Esophagus muscularis mucosa (tissue), 4 donors: ENCODE measurements around the gene UBASH3B. TPM values are rescaled to one million over a fixed set of nuclear protein-coding genes. Genes with fewer than 3 reads are reported as not detected.

Source experiments
- DNase-seq: peaks from one replicate; pipeline ENCODE4 v3.0.0-alpha.2; 2017; ENCODE audit errors: extremely low spot score
- H3K27ac ChIP-seq, 4 donors: fragments of 200-600 bp; sonication (generic); replicated peaks in 1 of 4; 1 replicate in 3 of 4; 2 replicates in 1 of 4; pipeline ENCODE4 v1.5.1; 2016 to 2019; ENCODE audit warnings: mild to moderate bottlenecking in 1 of 4
- H3K27me3 ChIP-seq, 4 donors: fragments of 200-600 bp; sonication (generic); one replicate each; pipeline versions ENCODE4 v1.5.1 to v1.6.0; 2016 to 2019
- H3K36me3 ChIP-seq, 4 donors: fragments of 200-600 bp; sonication (generic); one replicate each; pipeline ENCODE4 v1.5.1; 2016 to 2019
- H3K4me1 ChIP-seq, 4 donors: fragments of 200-600 bp; sonication (generic); one replicate each; pipeline ENCODE4 v1.5.1; 2016 to 2019
- H3K4me3 ChIP-seq, 4 donors: fragments of 200-600 bp; sonication (generic); 1 replicate in 2 of 4; 2 replicates in 2 of 4; pipeline ENCODE4 v1.5.1; 2016 to 2019; ENCODE audit warnings: mild to moderate bottlenecking in 4 of 4, moderate library complexity in 1 of 4
- H3K9me3 ChIP-seq, 4 donors: fragments of 200-600 bp; sonication (generic); 1 replicate in 3 of 4; 2 replicates in 1 of 4; pipeline ENCODE4 v1.5.1; 2016 to 2019
- EP300 ChIP-seq: sonication (generic); formaldehyde crosslinking; IDR thresholded peaks from one replicate; pipeline ENCODE4 v1.6.1; 2017; ENCODE audit warnings: antibody characterized with exemption
- POLR2A ChIP-seq: fragments of 450-650 bp; IDR thresholded peaks from one replicate; pipeline ENCODE4 v1.6.1; 2017; ENCODE audit warnings: antibody characterized with exemption, moderate library complexity, mild to moderate bottlenecking, low read depth
- POLR2AphosphoS5 ChIP-seq, 2 donors: sonication (generic); formaldehyde crosslinking; IDR thresholded peaks; one replicate each; pipeline ENCODE4 v1.6.1; 2017; ENCODE audit warnings: antibody characterized with exemption in 2 of 2
- WGBS: methylation state at CpG from one replicate; pipeline ENCODE4 v1.1.5; 2018; 5-methylcytosine and 5-hydroxymethylcytosine counted together
- intact Hi-C: fragments of 100-400 bp; cut with DNase I; formaldehyde crosslinking; loops from one replicate; pipeline ENCODE4 v1.15.1; 2023
- total RNA-seq, 4 donors: library from RNA; depleted of rRNA; stranded (reverse); fragments of >200 nt; gene quantifications; one replicate each; pipeline versions ENCODE4 v1.1.0 to v1.2.1, GENCODE V29; 2016
- TF ChIP-seq, protein P1 (sequence below), 3 experiments: fragments of 200-600 bp in 2 of 3; fragments of 450-650 bp in 1 of 3; sonication (generic) in 2 of 3; IDR thresholded peaks; one replicate each; pipeline ENCODE4 v1.5.1; 2017 to 2019; ENCODE audit warnings: antibody characterized with exemption in 3 of 3, mild to moderate bottlenecking in 2 of 3, moderate library complexity in 1 of 3

The UBASH3B gene
- total RNA-seq, 4 donors from 2014 or later = 0.42 to 6.8 (median 1.7) TPM

GRCh38 chr11:122765487-122766131 lies 110.1 kb downstream of the UBASH3B start:
- Histone ChIP-seq H3K27ac (no peak overlapping the region), H3K4me3 (no peak overlapping the region), H3K27me3 (no peaks in the 10 kb centered on the region), H3K4me1 (no peaks in the 10 kb centered on the region), H3K36me3 (no peaks in the 10 kb centered on the region), H3K9me3 (no peaks in the 10 kb centered on the region)
- WGBS = 92% methylated on average over 3 of the region's 4 CpGs
- no peak for DNase-seq
- TF ChIP-seq POLR2A (no peak), EP300 (no peak), POLR2AphosphoS5 (IDR thresholded peaks at IDR 0.05) (no peak)
- TF ChIP-seq, protein P1, sequence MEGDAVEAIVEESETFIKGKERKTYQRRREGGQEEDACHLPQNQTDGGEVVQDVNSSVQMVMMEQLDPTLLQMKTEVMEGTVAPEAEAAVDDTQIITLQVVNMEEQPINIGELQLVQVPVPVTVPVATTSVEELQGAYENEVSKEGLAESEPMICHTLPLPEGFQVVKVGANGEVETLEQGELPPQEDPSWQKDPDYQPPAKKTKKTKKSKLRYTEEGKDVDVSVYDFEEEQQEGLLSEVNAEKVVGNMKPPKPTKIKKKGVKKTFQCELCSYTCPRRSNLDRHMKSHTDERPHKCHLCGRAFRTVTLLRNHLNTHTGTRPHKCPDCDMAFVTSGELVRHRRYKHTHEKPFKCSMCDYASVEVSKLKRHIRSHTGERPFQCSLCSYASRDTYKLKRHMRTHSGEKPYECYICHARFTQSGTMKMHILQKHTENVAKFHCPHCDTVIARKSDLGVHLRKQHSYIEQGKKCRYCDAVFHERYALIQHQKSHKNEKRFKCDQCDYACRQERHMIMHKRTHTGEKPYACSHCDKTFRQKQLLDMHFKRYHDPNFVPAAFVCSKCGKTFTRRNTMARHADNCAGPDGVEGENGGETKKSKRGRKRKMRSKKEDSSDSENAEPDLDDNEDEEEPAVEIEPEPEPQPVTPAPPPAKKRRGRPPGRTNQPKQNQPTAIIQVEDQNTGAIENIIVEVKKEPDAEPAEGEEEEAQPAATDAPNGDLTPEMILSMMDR (IDR thresholded peaks at IDR 0.05) = no peak
- intact Hi-C loops = no loop called here

DNA sequence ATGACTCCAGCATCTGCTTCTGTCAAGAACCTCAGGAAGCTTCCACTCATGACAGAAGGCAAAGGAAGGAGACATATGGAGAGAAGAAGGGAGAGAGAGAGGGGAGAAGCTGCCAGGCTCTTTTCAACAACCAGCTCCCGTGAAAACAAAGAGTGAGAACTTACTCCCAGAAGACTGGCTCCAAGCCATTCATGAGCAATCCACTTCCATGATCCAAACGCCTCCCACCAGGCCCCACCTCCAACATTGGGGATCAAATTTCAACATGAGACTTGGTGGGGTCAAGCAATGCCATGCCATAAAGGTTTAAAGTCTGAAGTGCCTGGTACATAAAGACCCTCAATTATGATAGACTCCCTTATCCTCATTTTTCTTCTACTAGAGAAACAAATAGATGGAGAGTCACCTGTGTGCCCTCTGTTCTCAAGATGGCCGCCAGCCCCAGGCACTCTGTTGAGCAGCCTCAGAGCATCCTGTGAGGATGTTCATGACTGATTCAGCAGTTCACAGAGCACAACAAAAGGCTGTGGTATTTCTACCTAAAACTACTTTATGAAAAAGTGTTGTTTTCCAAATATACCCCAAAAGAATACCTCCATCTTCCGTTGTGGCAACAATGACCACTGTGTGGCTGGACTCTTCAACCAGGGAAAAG lies 113.7 kb downstream of the UBASH3B start:
- 67% methylated on average over 4 of the region's 4 CpGs for WGBS
- H3K27ac ChIP-seq = no peak overlapping the region
- H3K9me3 ChIP-seq = no peaks in the 10 kb centered on the region
- intact Hi-C loops = no loop called here
- no peaks in the 10 kb centered on the region for H3K4me1 ChIP-seq
- no peak overlapping the region for H3K4me3 ChIP-seq
- H3K27me3 ChIP-seq = peaks cover 0 to 11% (median 0%) of the 10 kb centered on the region in 4 donors
- H3K36me3 ChIP-seq = no peaks in the 10 kb centered on the region
- no peak for TF ChIP-seq EP300
- TF ChIP-seq, protein P1 (IDR thresholded peaks at IDR 0.05) = no peak
- TF ChIP-seq POLR2AphosphoS5 (IDR thresholded peaks at IDR 0.05) = no peak
- no peak for TF ChIP-seq POLR2A
- DNase-seq = no peak

- no peak overlapping the region for H3K4me3 ChIP-seq
- no peaks in the 10 kb centered on the region for H3K4me1 ChIP-seq
- intact Hi-C loops = no loop called here
- TF ChIP-seq, protein P1 (IDR thresholded peaks at IDR 0.05) = no peak
- TF ChIP-seq EP300 (no peak), POLR2AphosphoS5 (IDR thresholded peaks at IDR 0.05) (no peak), POLR2A (no peak)
- WGBS = 78% methylated on average over 7 of the region's 7 CpGs
- H3K27ac ChIP-seq = no peak overlapping the region
- H3K36me3 ChIP-seq = no peaks in the 10 kb centered on the region
- no peaks in the 10 kb centered on the region for H3K9me3 ChIP-seq
- DNase-seq = no peak
- peaks cover 0 to 22% (median 0%) of the 10 kb centered on the region in 4 donors for H3K27me3 ChIP-seq
Observed at GRCh38 chr11:122772945-122773344, 117.4 kb downstream of the UBASH3B start.

GRCh38 chr11:122773781-122774266 lies 118.3 kb downstream of the UBASH3B start:
- no peaks in the 10 kb centered on the region for H3K36me3 ChIP-seq
- 72% methylated on average over 8 of the region's 8 CpGs for WGBS
- DNase-seq = no peak
- peaks cover 0 to 22% (median 0%) of the 10 kb centered on the region in 4 donors for H3K27me3 ChIP-seq
- intact Hi-C loops = no loop called here
- no peak overlapping the region for H3K27ac ChIP-seq
- no peaks in the 10 kb centered on the region for H3K4me1 ChIP-seq
- H3K4me3 ChIP-seq = no peak overlapping the region
- no peak for TF ChIP-seq POLR2A
- no peak for TF ChIP-seq EP300
- TF ChIP-seq, protein P1 (IDR thresholded peaks at IDR 0.05) = no peak
- TF ChIP-seq POLR2AphosphoS5 (IDR thresholded peaks at IDR 0.05) = no peak
- no peaks in the 10 kb centered on the region for H3K9me3 ChIP-seq
